Measurements from ENCODE around the gene ZNF185.
"Not testable (repeated sequence)": the region's sequence is repeated elsewhere in the genome, so short reads cannot be mapped to it uniquely, and the experiment has no call there.

ZNF185 gene

GRCh38 chrX:152904151-152905080 is 6.5 kb downstream of the ZNF185 start:
- no peaks in the 10 kb centered on the region for H3K9me3 ChIP-seq (ENCODE audit: control insufficient read depth in 2 of 2, low read length in 2 of 2)
- peaks cover 0 to 36% of the 10 kb centered on the region in 2 donors for H3K27me3 ChIP-seq (ENCODE audit: control insufficient read depth in 1 of 2, insufficient read depth in 2 of 2, low read length in 2 of 2)
- H3K9ac ChIP-seq (ENCODE audit: low read length in 2 of 2) = no peak overlapping the region

DNA sequence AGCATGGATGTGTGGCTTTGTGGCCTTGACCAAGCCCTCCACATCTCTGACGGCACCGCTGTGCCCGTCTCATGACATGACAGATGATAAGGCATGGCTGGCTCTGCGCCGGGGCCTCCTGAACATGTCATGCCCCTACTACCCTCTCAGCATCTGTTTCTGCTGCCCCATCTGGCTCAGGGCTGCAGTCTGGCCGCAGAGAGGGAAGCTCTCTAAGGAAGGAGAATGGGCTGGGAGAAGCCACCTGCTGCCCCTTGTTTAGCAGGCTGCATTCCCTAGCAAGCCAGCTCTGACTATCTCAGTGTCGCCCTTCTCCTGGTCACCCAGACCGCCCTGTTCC is 7.2 kb downstream of the ZNF185 start:
- Histone ChIP-seq H3K36me3 (ENCODE audit: control insufficient read depth in 2 of 2, insufficient read depth in 2 of 2, low read length in 2 of 2) (no peaks in the 10 kb centered on the region), H3K4me1 (ENCODE audit: control insufficient read depth, insufficient read depth, low read length) (no peaks in the 10 kb centered on the region), H3K9me3 (ENCODE audit: control insufficient read depth in 2 of 2, low read length in 2 of 2) (no peaks in the 10 kb centered on the region), H3K4me3 (ENCODE audit: low read length in 2 of 2) (no peak overlapping the region), H3K27ac (ENCODE audit: low read length) (no peak overlapping the region), H3K27me3 (ENCODE audit: control insufficient read depth in 1 of 2, insufficient read depth in 2 of 2, low read length in 2 of 2) (peaks cover 0 to 30% of the 10 kb centered on the region in 2 donors), H3K9ac (ENCODE audit: low read length in 2 of 2) (no peak overlapping the region)

More at GRCh38 chrX:152904151-152905080, 6.5 kb downstream of the ZNF185 start:
- no peaks in the 10 kb centered on the region for H3K36me3 ChIP-seq (ENCODE audit: control insufficient read depth in 2 of 2, insufficient read depth in 2 of 2, low read length in 2 of 2)
- no peaks in the 10 kb centered on the region for H3K4me1 ChIP-seq (ENCODE audit: control insufficient read depth, insufficient read depth, low read length)
- H3K27ac ChIP-seq (ENCODE audit: low read length) = no peak overlapping the region
- H3K4me3 ChIP-seq (ENCODE audit: low read length in 2 of 2) = no peak overlapping the region

- Histone ChIP-seq H3K36me3 (ENCODE audit: control insufficient read depth in 2 of 2, insufficient read depth in 2 of 2, low read length in 2 of 2) (no peaks in the 10 kb centered on the region), H3K27me3 (ENCODE audit: control insufficient read depth in 1 of 2, insufficient read depth in 2 of 2, low read length in 2 of 2) (peaks cover 0 to 21% of the 10 kb centered on the region in 2 donors), H3K4me3 (ENCODE audit: low read length in 2 of 2) (no peak overlapping the region), H3K27ac (ENCODE audit: low read length) (no peak overlapping the region), H3K9me3 (ENCODE audit: control insufficient read depth in 2 of 2, low read length in 2 of 2) (no peaks in the 10 kb centered on the region), H3K4me1 (ENCODE audit: control insufficient read depth, insufficient read depth, low read length) (no peaks in the 10 kb centered on the region), H3K9ac (ENCODE audit: low read length in 2 of 2) (no peak overlapping the region)
Observed at GRCh38 chrX:152907084-152907651, 9.3 kb downstream of the ZNF185 start.

- H3K27ac ChIP-seq (ENCODE audit: low read length) = no peak overlapping the region
- no peaks in the 10 kb centered on the region for H3K36me3 ChIP-seq (ENCODE audit: control insufficient read depth in 2 of 2, insufficient read depth in 2 of 2, low read length in 2 of 2)
- H3K4me3 ChIP-seq (ENCODE audit: low read length in 2 of 2) = no peak overlapping the region
- no peaks in the 10 kb centered on the region for H3K9me3 ChIP-seq (ENCODE audit: control insufficient read depth in 2 of 2, low read length in 2 of 2)
- H3K27me3 ChIP-seq (ENCODE audit: control insufficient read depth in 1 of 2, insufficient read depth in 2 of 2, low read length in 2 of 2) = peaks cover 0 to 19% of the 10 kb centered on the region in 2 donors
- no peaks in the 10 kb centered on the region for H3K4me1 ChIP-seq (ENCODE audit: control insufficient read depth, insufficient read depth, low read length)
- H3K9ac ChIP-seq (ENCODE audit: low read length in 2 of 2) = no peak overlapping the region
Observed at GRCh38 chrX:152908486-152908885, 10.6 kb downstream of the ZNF185 start.

GRCh38 chrX:152910018-152910417 is 12.2 kb downstream of the ZNF185 start:
- not testable (repeated sequence) for H3K9me3 ChIP-seq (ENCODE audit: control insufficient read depth in 2 of 2, low read length in 2 of 2)
- peaks cover 0 to 11% of the 10 kb centered on the region in 2 donors for H3K27me3 ChIP-seq (ENCODE audit: control insufficient read depth in 1 of 2, insufficient read depth in 2 of 2, low read length in 2 of 2)

DNA sequence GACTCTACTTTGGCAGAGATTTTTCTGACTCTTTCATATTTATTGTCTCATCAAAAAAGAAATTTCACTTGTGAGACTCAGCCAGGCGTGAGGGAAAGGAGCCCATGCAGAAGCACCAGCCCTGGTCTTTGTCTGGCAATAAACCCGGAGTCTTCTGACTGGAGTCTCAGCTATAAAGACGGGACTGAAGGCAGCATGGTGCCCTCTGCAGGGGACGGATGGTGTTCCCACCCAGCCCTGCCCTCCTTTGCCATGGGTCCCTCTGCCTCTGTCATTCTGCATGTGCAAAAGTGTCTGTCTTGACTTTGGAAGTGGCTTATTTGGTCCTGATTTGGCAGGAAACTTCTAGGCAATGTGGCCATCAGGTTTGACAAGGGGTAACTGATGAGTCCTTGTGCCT is 14.2 kb downstream of the ZNF185 start:
- no peak overlapping the region for H3K27ac ChIP-seq (ENCODE audit: low read length)
- H3K27me3 ChIP-seq (ENCODE audit: control insufficient read depth in 1 of 2, insufficient read depth in 2 of 2, low read length in 2 of 2) = peaks cover 0 to 7% of the 10 kb centered on the region in 2 donors
- H3K4me1 ChIP-seq (ENCODE audit: control insufficient read depth, insufficient read depth, low read length) = no peaks in the 10 kb centered on the region
- H3K36me3 ChIP-seq (ENCODE audit: control insufficient read depth in 2 of 2, insufficient read depth in 2 of 2, low read length in 2 of 2) = no peaks in the 10 kb centered on the region
- no peak overlapping the region for H3K4me3 ChIP-seq (ENCODE audit: low read length in 2 of 2)
- no peaks in the 10 kb centered on the region for H3K9me3 ChIP-seq (ENCODE audit: control insufficient read depth in 2 of 2, low read length in 2 of 2)
- H3K9ac ChIP-seq (ENCODE audit: low read length in 2 of 2) = no peak overlapping the region

More at GRCh38 chrX:152910018-152910417, 12.2 kb downstream of the ZNF185 start:
- not testable (repeated sequence) for H3K9ac ChIP-seq (ENCODE audit: low read length in 2 of 2); H3K36me3 ChIP-seq (ENCODE audit: control insufficient read depth in 2 of 2, insufficient read depth in 2 of 2, low read length in 2 of 2); H3K4me3 ChIP-seq (ENCODE audit: low read length in 2 of 2); H3K27ac ChIP-seq (ENCODE audit: low read length); H3K4me1 ChIP-seq (ENCODE audit: control insufficient read depth, insufficient read depth, low read length)

- Histone ChIP-seq H3K27me3 (ENCODE audit: control insufficient read depth in 1 of 2, insufficient read depth in 2 of 2, low read length in 2 of 2) (peaks cover 0 to 8% of the 10 kb centered on the region in 2 donors), H3K4me3 (ENCODE audit: low read length in 2 of 2) (no peak overlapping the region), H3K9me3 (ENCODE audit: control insufficient read depth in 2 of 2, low read length in 2 of 2) (no peaks in the 10 kb centered on the region), H3K36me3 (ENCODE audit: control insufficient read depth in 2 of 2, insufficient read depth in 2 of 2, low read length in 2 of 2) (no peaks in the 10 kb centered on the region), H3K9ac (ENCODE audit: low read length in 2 of 2) (no peak overlapping the region), H3K27ac (ENCODE audit: low read length) (no peak overlapping the region), H3K4me1 (ENCODE audit: control insufficient read depth, insufficient read depth, low read length) (no peaks in the 10 kb centered on the region)
Observed at GRCh38 chrX:152912641-152913040, 14.8 kb downstream of the ZNF185 start.

- Histone ChIP-seq H3K36me3 (ENCODE audit: control insufficient read depth in 2 of 2, insufficient read depth in 2 of 2, low read length in 2 of 2) (no peaks in the 10 kb centered on the region), H3K27me3 (ENCODE audit: control insufficient read depth in 1 of 2, insufficient read depth in 2 of 2, low read length in 2 of 2) (peaks cover 0 to 4% of the 10 kb centered on the region in 2 donors)
Observed at GRCh38 chrX:152913346-152913745, 15.5 kb downstream of the ZNF185 start.

DNA sequence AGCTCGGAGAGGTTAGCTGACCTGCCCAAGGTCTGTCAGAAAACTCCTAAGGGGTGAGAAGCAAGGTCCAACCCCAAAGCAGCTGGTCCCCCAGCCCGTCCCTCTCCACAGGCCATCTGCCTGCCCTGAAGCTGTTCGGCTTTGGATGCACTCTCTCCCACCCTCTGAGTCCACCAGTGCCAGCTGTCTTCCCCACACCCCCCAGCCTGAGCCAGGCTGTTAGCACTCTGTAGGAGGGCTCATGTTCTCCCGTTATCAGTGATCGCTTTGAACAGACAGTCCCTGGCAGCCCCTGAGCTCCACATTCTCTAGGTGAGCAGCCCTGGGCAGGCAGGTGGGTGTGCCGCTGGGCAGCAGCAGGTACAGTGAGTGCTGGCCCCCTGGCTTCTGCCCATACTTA is 16.0 kb downstream of the ZNF185 start:
- H3K4me3 ChIP-seq (ENCODE audit: low read length in 2 of 2) = no peak overlapping the region
- H3K9me3 ChIP-seq (ENCODE audit: control insufficient read depth in 2 of 2, low read length in 2 of 2) = no peaks in the 10 kb centered on the region

More at GRCh38 chrX:152913346-152913745, 15.5 kb downstream of the ZNF185 start:
- Histone ChIP-seq H3K4me1 (ENCODE audit: control insufficient read depth, insufficient read depth, low read length) (no peaks in the 10 kb centered on the region), H3K4me3 (ENCODE audit: low read length in 2 of 2) (no peak overlapping the region), H3K27ac (ENCODE audit: low read length) (no peak overlapping the region), H3K9ac (ENCODE audit: low read length in 2 of 2) (no peak overlapping the region), H3K9me3 (ENCODE audit: control insufficient read depth in 2 of 2, low read length in 2 of 2) (no peaks in the 10 kb centered on the region)

DNA sequence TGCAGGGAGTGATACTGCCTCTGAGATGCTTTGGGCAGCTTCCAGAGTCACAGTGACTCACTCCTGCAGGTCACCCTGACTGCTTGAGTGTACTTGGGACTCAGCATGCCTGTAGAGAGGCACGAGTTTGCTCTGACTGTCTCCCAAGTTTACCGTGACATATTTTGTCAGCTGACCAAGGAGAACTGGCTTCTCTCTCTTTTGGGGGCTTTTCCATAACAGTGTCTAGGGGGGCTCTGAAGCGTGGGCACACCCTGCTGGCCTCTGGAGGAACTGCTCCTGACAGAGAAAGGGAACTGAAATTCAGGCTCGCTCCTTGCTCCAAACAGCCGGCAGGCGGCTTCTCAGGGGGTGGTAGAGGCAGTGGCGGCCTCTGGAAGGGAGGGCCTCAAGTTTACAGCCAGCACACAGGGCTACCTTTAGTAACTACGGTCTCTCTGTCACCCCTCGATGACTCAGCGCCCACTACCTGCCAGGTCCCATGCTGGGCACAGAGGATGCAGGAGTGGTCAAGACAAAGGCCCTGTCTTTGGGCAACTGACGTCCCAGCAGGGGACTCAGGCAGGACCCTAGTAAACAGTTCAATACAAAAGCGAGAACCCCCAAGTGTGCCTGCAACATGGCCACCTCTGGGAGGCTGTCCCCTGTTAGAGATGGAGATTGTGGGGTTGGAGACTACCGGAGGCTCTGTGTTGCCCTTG is 17.8 kb downstream of the ZNF185 start:
- Histone ChIP-seq H3K9ac (ENCODE audit: low read length in 2 of 2) (no peak overlapping the region), H3K4me1 (ENCODE audit: control insufficient read depth, insufficient read depth, low read length) (no peaks in the 10 kb centered on the region), H3K36me3 (ENCODE audit: control insufficient read depth in 2 of 2, insufficient read depth in 2 of 2, low read length in 2 of 2) (no peaks in the 10 kb centered on the region), H3K27me3 (ENCODE audit: control insufficient read depth in 1 of 2, insufficient read depth in 2 of 2, low read length in 2 of 2) (peaks cover 0 to 4% of the 10 kb centered on the region in 2 donors), H3K4me3 (ENCODE audit: low read length in 2 of 2) (no peak overlapping the region), H3K9me3 (ENCODE audit: control insufficient read depth in 2 of 2, low read length in 2 of 2) (no peaks in the 10 kb centered on the region), H3K27ac (ENCODE audit: low read length) (no peak overlapping the region)

More for the DNA sequence above, 16.0 kb downstream of the ZNF185 start:
- Histone ChIP-seq H3K4me1 (ENCODE audit: control insufficient read depth, insufficient read depth, low read length) (no peaks in the 10 kb centered on the region), H3K36me3 (ENCODE audit: control insufficient read depth in 2 of 2, insufficient read depth in 2 of 2, low read length in 2 of 2) (no peaks in the 10 kb centered on the region), H3K9ac (ENCODE audit: low read length in 2 of 2) (no peak overlapping the region), H3K27me3 (ENCODE audit: control insufficient read depth in 1 of 2, insufficient read depth in 2 of 2, low read length in 2 of 2) (peaks cover 0 to 4% of the 10 kb centered on the region in 2 donors), H3K27ac (ENCODE audit: low read length) (no peak overlapping the region)
